WERI-Rb-1 (cell line): ENCODE data around the gene GNG7.
A peak's percentile ranks its signal among the peaks of the same experiment; 100 is the strongest.

Experiments
- DNase-seq: peaks from one replicate; pipeline ENCODE4 v3.0.0-alpha.2; 2020
- H3K27ac ChIP-seq: fragments of 250-450 bp; sonication (Bioruptor Pico); 2 replicates; pipeline ENCODE4 v1.5.1; 2020; ENCODE audit warnings: mild to moderate bottlenecking, moderate library complexity
- H3K27me3 ChIP-seq: fragments of 250-450 bp; sonication (Bioruptor Pico); 2 replicates; pipeline ENCODE4 v1.5.1; 2021; ENCODE audit warnings: mild to moderate bottlenecking, low read depth, moderate library complexity; ENCODE audit not compliant: insufficient read depth, severe bottlenecking
- H3K36me3 ChIP-seq: fragments of 250-450 bp; sonication (Bioruptor Pico); 2 replicates; pipeline ENCODE4 v1.5.1; 2020; ENCODE audit warnings: mild to moderate bottlenecking, moderate library complexity
- H3K4me3 ChIP-seq: 2 replicates; pipeline ENCODE4 v1.5.1; 2011; ENCODE audit warnings: low read depth, mild to moderate bottlenecking, control low read depth, low read length
- H3K9me3 ChIP-seq: fragments of 250-450 bp; sonication (Bioruptor Pico); 2 replicates; pipeline ENCODE4 v1.5.1; 2021; ENCODE audit warnings: mild to moderate bottlenecking, moderate library complexity; ENCODE audit not compliant: severe bottlenecking
- TF ChIP-seq, protein P1 (sequence below): IDR thresholded peaks from 2 replicates; pipeline ENCODE4 v1.5.1; 2011; ENCODE audit warnings: low read depth, mild to moderate bottlenecking, control low read depth, inconsistent platforms, low read length

GNG7 gene

DNA sequence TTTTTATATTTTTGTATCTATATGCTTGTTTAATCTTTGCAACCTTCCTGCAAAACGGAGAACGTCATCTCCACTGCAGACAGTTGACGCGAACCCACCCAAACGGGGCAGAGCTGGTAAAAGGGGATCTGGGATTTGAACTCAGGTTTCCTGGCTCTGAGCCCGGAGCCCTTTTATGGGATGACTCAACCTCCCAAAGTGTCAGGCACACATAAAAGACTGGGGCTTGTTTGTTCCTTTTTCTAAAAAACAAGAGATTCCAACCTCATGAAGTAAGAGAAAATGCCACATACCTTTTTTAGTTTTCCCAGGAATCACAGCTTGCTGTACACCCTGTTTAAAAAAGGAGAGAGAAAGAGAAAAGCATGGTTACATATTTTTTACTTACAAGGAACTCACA is 147.6 kb downstream of the GNG7 start:
- H3K9me3 ChIP-seq: no peaks in the 10 kb centered on the region
- no peak overlapping the region for H3K4me3 ChIP-seq
- TF ChIP-seq, protein P1, sequence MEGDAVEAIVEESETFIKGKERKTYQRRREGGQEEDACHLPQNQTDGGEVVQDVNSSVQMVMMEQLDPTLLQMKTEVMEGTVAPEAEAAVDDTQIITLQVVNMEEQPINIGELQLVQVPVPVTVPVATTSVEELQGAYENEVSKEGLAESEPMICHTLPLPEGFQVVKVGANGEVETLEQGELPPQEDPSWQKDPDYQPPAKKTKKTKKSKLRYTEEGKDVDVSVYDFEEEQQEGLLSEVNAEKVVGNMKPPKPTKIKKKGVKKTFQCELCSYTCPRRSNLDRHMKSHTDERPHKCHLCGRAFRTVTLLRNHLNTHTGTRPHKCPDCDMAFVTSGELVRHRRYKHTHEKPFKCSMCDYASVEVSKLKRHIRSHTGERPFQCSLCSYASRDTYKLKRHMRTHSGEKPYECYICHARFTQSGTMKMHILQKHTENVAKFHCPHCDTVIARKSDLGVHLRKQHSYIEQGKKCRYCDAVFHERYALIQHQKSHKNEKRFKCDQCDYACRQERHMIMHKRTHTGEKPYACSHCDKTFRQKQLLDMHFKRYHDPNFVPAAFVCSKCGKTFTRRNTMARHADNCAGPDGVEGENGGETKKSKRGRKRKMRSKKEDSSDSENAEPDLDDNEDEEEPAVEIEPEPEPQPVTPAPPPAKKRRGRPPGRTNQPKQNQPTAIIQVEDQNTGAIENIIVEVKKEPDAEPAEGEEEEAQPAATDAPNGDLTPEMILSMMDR: no peak
- H3K27me3 ChIP-seq: no peaks in the 10 kb centered on the region
- H3K36me3 ChIP-seq: no peaks in the 10 kb centered on the region
- H3K27ac ChIP-seq: no peak overlapping the region
- DNase-seq: no peak

DNA sequence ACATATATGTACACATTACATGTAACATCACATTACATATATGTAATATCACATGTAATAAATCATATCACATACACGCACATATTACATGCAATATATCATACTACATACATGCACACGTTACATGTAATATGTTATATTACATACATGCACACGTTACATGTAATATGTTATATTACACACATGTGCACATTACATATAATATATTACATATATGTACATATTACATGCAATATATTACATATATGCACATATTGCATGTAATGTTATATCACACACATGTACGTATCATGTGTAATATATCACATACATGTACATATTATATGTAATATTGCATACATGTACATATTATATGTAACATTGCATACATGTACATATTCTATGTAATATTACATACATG is 149.0 kb downstream of the GNG7 start:
- Histone ChIP-seq H3K27ac (no peak overlapping the region), H3K4me3 (no peak overlapping the region), H3K9me3 (no peaks in the 10 kb centered on the region), H3K36me3 (no peaks in the 10 kb centered on the region), H3K27me3 (no peaks in the 10 kb centered on the region)
- no peak for DNase-seq
- TF ChIP-seq, protein P1: no peak

DNA sequence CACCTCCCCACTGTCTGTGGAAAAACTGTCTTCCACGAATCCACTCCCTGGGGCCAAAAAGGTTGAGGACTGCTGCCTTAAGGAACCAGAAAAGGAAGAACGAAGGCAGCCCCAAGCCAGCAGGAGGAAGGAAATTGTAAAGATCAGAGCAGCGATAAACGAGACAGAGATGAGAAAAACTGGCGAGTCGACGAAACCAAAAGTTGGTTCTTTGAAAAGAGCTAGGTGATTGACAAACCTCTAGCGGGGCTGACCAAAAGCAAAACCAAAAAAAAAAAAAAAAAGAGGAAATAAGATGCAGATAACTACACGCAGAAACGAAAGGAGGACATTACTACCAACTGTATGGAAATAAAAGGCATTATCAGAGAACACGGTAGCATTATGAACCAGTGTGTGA is 149.6 kb downstream of the GNG7 start:
- Histone ChIP-seq H3K27me3 (no peaks in the 10 kb centered on the region), H3K27ac (no peak overlapping the region), H3K9me3 (no peaks in the 10 kb centered on the region), H3K36me3 (no peaks in the 10 kb centered on the region), H3K4me3 (no peak overlapping the region)
- no peak for DNase-seq
- TF ChIP-seq, protein P1: no peak

DNA sequence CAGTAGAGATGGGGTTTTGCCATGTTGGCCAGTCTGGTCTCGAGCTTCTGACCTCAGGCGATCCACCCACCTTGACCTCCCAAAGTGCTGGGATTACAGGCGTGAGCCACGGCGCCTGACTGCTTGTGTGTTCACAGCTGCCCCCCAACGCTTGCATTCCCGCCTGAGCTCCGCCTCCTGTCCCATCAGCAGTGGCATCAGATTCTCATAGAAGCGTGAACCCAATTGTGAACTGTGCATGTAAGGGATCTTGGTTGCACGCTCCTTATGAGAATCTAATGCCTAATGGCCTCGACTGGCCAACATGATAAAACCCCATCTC is 150.7 kb downstream of the GNG7 start:
- Histone ChIP-seq H3K36me3 (no peaks in the 10 kb centered on the region), H3K9me3 (no peaks in the 10 kb centered on the region), H3K4me3 (no peak overlapping the region), H3K27me3 (no peaks in the 10 kb centered on the region), H3K27ac (no peak overlapping the region)
- TF ChIP-seq, protein P1: no peak
- DNase-seq: no peak

DNA sequence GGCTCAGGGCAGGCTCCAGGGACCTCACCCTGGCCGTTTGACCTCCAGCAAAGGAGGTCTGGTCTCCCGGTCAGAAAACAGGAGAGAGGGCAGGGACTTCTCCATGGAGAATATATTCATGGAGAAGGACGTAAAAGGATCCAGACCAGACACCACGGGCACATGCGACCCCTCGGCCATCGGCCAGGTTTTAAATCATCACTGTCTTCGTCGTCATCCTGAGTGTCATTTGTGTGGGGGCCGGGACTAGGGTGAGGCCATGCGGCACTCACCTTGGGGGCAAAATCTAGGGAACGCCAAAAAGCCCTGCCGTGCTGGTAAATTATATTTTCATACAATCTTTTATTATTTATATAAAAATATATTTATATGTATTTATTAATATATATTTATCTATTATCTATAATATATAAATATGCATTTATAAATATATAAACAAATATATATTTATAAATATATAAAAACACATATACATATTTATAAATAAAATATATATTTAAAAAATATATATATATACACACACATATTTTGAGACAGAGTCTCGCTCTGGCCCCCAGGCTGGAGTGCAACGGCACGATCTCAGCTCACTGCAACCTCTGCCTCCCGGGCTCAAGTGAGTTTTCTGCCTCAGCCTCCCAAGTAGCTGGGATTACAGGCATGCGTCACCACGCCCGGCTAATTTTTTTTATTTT is 151.2 kb downstream of the GNG7 start:
- no peak for DNase-seq
- Histone ChIP-seq H3K27ac (peak overlapping the region; percentile 79), H3K27me3 (no peaks in the 10 kb centered on the region)

More for the DNA sequence above, 151.2 kb downstream of the GNG7 start:
- H3K36me3 ChIP-seq: no peaks in the 10 kb centered on the region
- no peak overlapping the region for H3K4me3 ChIP-seq
- TF ChIP-seq, protein P1: no peak
- H3K9me3 ChIP-seq: no peaks in the 10 kb centered on the region
